Gastrocnemius medialis (tissue), 4 donors: ENCODE measurements around the gene UROC1. TPM values are rescaled to one million over a fixed set of nuclear protein-coding genes. Genes with fewer than 3 reads are reported as not detected.

Experiments used
- ATAC-seq, 2 donors: fragments of 150-250 bp; one replicate each; pipeline ENCODE4 v1.9.1; 2016
- DNase-seq, 2 donors: peaks; one replicate each; pipeline ENCODE4 v3.0.0-alpha.2; 2019
- H3K27ac ChIP-seq, 4 donors: fragments of 200-600 bp; sonication (generic); 1 replicate in 1 of 4; 2 replicates in 3 of 4; pipeline ENCODE4 v1.5.1; 2016 to 2018; ENCODE audit warnings: mild to moderate bottlenecking in 2 of 4, moderate library complexity in 1 of 4
- H3K27me3 ChIP-seq, 3 donors: fragments of 200-600 bp; sonication (generic) in 2 of 3; 1 replicate in 1 of 3; 2 replicates in 2 of 3; pipeline versions ENCODE4 v1.5.1 to v1.6.0; 2016 to 2019; ENCODE audit warnings: mild to moderate bottlenecking in 1 of 3, moderate library complexity in 1 of 3
- H3K36me3 ChIP-seq, 2 donors: fragments of 200-600 bp; sonication (generic) in 1 of 2; one replicate each; pipeline ENCODE4 v1.5.1; 2017 to 2018
- H3K4me1 ChIP-seq, 2 donors: fragments of 200-600 bp; sonication (generic) in 1 of 2; one replicate each; pipeline ENCODE4 v1.5.1; 2016 to 2017; ENCODE audit warnings: mild to moderate bottlenecking in 2 of 2
- H3K4me3 ChIP-seq, 4 donors: fragments of 200-600 bp; sonication (generic) in 3 of 4; 1 replicate in 1 of 4; 2 replicates in 3 of 4; pipeline ENCODE4 v1.5.1; 2016 to 2019; ENCODE audit warnings: mild to moderate bottlenecking in 2 of 4
- H3K9me3 ChIP-seq, 3 donors: fragments of 200-600 bp; sonication (generic) in 2 of 3; 1 replicate in 1 of 3; 2 replicates in 2 of 3; pipeline ENCODE4 v1.5.1; 2016 to 2019
- POLR2A ChIP-seq, 2 donors: fragments of 450-650 bp; IDR thresholded peaks; one replicate each; pipeline ENCODE4 v1.6.1; 2017; ENCODE audit warnings: antibody characterized with exemption in 2 of 2, mild to moderate bottlenecking in 2 of 2, moderate library complexity in 2 of 2
- in situ Hi-C, 4 donors: fragments of 200-750 bp; cut with MboI; loops; one replicate each; pipeline versions ENCODE4 v1.15.0 to v1.8.0; 2017; ENCODE audit warnings: low sequenced_read_pairs in 4 of 4
- intact Hi-C: fragments of 100-400 bp; cut with DNase I; formaldehyde crosslinking; loops from one replicate; pipeline ENCODE4 v1.15.1; 2023; ENCODE audit warnings: low total_unique reads
- total RNA-seq, 4 donors: library from RNA; depleted of rRNA; stranded (reverse); fragments of >200 nt; gene quantifications; one replicate each; pipeline versions ENCODE4 v1.1.0 to v1.2.3, GENCODE V29; 2016
- TF ChIP-seq, protein P1 (sequence below), 5 experiments: fragments of 450-650 bp in 3 of 5; fragments of 200-600 bp in 2 of 5; sonication (generic) in 2 of 5; IDR thresholded peaks in 4 of 5; conservative IDR thresholded peaks in 1 of 5; 1 replicate in 4 of 5; 2 replicates in 1 of 5; pipeline ENCODE4 v1.5.1; 2016 to 2019; ENCODE audit warnings: antibody characterized with exemption in 5 of 5, mild to moderate bottlenecking in 3 of 5, moderate library complexity in 3 of 5

Gene UROC1
- total RNA-seq, 4 donors from 2014 or later: 0.07 to 0.36 TPM; not detected in 2

DNA sequence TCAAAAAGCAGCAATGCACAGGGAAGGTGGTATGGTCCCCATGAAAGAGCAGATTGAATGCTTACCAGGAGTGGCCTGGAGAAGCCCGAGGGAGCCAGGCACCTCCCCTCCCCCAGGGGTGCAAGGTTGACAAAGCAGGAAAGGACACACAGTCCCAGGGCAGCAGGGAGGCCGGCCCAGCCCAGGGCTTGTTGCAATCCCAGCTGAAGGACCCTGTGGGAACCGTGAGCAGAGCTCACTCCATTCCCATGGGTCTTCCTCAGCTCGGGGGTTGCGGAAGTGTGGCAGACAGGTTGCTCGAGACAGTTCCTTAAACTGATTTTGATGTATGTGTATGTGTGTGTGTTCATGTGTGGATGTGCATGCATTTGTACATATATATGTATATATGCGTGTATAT, 15.8 kb downstream of the UROC1 start:
- DNase-seq: no peak
- in situ Hi-C loops: no loop called here
- ATAC-seq: no peak

DNA sequence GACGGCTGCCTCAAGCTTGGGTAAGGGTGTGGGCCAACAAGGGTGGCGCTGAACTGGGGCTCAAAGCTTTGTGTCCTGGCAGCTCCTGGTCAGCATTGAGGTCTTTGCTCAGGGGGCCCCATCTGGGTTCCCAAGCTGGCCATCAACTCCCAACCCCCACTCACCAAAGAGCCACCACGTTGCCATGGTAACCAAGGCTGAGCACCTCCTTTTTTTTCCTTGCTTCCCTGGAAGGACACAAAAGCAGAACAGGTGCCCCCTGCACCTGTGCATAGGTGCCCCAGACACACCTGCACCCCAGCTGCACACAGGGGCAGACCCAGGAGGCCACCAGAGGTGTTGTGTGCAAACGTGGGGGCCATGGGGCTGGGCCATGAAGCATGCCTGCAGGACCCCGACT, 16.5 kb downstream of the UROC1 start:
- ATAC-seq (no peak), DNase-seq (no peak)
- intact Hi-C loops (no loop called here), in situ Hi-C loops (no loop called here)
- no peaks in the 10 kb centered on the region for H3K9me3 ChIP-seq
- H3K36me3 ChIP-seq: no peaks in the 10 kb centered on the region
- no peak overlapping the region for H3K27ac ChIP-seq
- H3K4me1 ChIP-seq: no peaks in the 10 kb centered on the region
- H3K27me3 ChIP-seq: no peaks in the 10 kb centered on the region
- no peak for TF ChIP-seq POLR2A (IDR thresholded peaks at IDR 0.05)
- TF ChIP-seq, protein P1, sequence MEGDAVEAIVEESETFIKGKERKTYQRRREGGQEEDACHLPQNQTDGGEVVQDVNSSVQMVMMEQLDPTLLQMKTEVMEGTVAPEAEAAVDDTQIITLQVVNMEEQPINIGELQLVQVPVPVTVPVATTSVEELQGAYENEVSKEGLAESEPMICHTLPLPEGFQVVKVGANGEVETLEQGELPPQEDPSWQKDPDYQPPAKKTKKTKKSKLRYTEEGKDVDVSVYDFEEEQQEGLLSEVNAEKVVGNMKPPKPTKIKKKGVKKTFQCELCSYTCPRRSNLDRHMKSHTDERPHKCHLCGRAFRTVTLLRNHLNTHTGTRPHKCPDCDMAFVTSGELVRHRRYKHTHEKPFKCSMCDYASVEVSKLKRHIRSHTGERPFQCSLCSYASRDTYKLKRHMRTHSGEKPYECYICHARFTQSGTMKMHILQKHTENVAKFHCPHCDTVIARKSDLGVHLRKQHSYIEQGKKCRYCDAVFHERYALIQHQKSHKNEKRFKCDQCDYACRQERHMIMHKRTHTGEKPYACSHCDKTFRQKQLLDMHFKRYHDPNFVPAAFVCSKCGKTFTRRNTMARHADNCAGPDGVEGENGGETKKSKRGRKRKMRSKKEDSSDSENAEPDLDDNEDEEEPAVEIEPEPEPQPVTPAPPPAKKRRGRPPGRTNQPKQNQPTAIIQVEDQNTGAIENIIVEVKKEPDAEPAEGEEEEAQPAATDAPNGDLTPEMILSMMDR (IDR thresholded peaks at IDR 0.05 in 4 of 5, conservative IDR thresholded peaks at IDR 0.05 in 1 of 5): no peak
- H3K4me3 ChIP-seq: no peak overlapping the region

More for the DNA sequence above, 15.8 kb downstream of the UROC1 start:
- H3K4me3 ChIP-seq: no peak overlapping the region
- H3K27me3 ChIP-seq: no peaks in the 10 kb centered on the region
- intact Hi-C loops: no loop called here
- H3K36me3 ChIP-seq: no peaks in the 10 kb centered on the region
- no peaks in the 10 kb centered on the region for H3K9me3 ChIP-seq
- no peak overlapping the region for H3K27ac ChIP-seq
- TF ChIP-seq POLR2A (IDR thresholded peaks at IDR 0.05): no peak
- TF ChIP-seq, protein P1 (IDR thresholded peaks at IDR 0.05 in 4 of 5, conservative IDR thresholded peaks at IDR 0.05 in 1 of 5): no peak
- H3K4me1 ChIP-seq: no peaks in the 10 kb centered on the region

DNA sequence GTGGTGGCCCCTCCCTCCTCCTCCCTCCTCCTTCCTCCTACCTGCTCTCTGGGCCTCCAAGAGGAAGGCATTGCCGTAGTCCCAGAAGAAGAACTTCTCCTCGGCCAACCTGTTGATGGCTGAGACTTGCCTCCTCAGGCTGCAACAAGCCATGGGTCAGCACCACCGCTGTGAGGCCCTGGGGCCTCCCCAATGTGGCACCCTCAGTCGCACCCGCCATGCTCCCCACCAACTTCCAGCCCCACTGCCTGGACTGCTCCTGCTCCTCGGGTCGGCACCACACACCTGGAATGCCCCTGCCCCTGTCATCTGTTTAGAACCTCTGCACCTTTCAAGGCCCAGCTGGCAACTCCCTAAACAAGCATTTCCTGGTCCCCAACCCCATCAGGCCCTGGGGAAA, 17.6 kb downstream of the UROC1 start:
- Histone ChIP-seq H3K27ac (no peak overlapping the region), H3K27me3 (no peaks in the 10 kb centered on the region), H3K4me3 (no peak overlapping the region), H3K4me1 (no peaks in the 10 kb centered on the region), H3K9me3 (no peaks in the 10 kb centered on the region), H3K36me3 (no peaks in the 10 kb centered on the region)
- TF ChIP-seq POLR2A (IDR thresholded peaks at IDR 0.05): no peak
- TF ChIP-seq, protein P1 (IDR thresholded peaks at IDR 0.05 in 4 of 5, conservative IDR thresholded peaks at IDR 0.05 in 1 of 5): no peak
- in situ Hi-C loops: no loop called here
- DNase-seq (no peak), ATAC-seq (no peak)
- intact Hi-C loops: no loop called here

DNA sequence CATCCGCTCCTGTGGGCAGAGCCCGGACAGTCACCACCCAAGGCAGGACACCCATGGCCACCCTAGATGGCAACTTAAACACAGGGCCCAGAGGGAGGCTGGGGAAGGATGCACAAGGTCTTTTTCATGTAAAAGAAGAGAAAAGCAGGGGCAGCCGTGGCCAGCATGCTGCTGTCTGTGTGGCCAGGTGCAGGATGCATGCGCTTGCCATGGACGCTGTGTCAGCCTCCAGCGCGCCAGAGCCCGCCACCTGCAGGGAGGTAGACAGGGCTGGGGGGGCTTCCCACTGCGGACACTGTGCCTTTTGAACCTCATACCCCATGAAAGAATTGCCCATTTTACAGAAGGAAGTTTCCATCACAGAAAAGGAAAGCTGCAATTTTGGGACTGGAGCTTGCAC, 18.2 kb downstream of the UROC1 start:
- H3K4me1 ChIP-seq: no peaks in the 10 kb centered on the region
- no peak overlapping the region for H3K27ac ChIP-seq
- no peaks in the 10 kb centered on the region for H3K27me3 ChIP-seq
- intact Hi-C loops: no loop called here
- no peak for TF ChIP-seq POLR2A (IDR thresholded peaks at IDR 0.05)
- no peak for DNase-seq
- H3K36me3 ChIP-seq: no peaks in the 10 kb centered on the region
- in situ Hi-C loops: no loop called here
- H3K9me3 ChIP-seq: no peaks in the 10 kb centered on the region
- ATAC-seq: no peak
- no peak overlapping the region for H3K4me3 ChIP-seq

DNA sequence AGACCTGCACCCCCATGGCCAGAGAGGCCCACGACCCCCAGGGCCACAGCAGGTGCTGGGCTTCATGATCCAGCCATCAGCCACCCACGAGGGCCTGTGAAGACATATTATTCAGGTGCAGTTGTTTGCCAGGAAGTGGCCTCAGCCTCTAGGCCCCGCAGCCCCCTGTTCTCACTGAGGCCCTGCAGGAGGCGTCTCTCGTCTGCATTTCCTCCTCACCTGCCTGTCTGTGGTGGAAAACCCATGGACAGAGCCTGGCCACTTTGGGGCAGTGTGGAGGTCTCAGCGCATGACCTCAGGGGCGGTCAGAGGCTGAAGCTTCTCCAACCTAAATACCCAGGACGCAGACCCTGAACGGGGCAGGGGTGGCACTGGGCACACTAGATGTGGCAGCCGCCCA, 18.6 kb downstream of the UROC1 start:
- Histone ChIP-seq H3K9me3 (no peaks in the 10 kb centered on the region), H3K4me3 (no peak overlapping the region), H3K27me3 (no peaks in the 10 kb centered on the region), H3K4me1 (no peaks in the 10 kb centered on the region), H3K36me3 (no peaks in the 10 kb centered on the region), H3K27ac (no peak overlapping the region)
- in situ Hi-C loops: no loop called here
- DNase-seq: no peak
- intact Hi-C loops: no loop called here
- TF ChIP-seq POLR2A (IDR thresholded peaks at IDR 0.05): no peak
- TF ChIP-seq, protein P1 (IDR thresholded peaks at IDR 0.05 in 4 of 5, conservative IDR thresholded peaks at IDR 0.05 in 1 of 5): no peak
- ATAC-seq: no peak
